Measurements from ENCODE around the gene ZNF474.

ZNF474 gene

GRCh38 chr5:122118356-122118948 is 10.9 kb upstream of the ZNF474 start:
- Histone ChIP-seq H2AFZ (ENCODE audit: low read depth, low read length, severe bottlenecking) (no peak overlapping the region), H4K20me1 (ENCODE audit: low read depth, low read length) (no peaks in the 10 kb centered on the region), H3K9me3 (ENCODE audit: insufficient read depth, low read length) (no peaks in the 10 kb centered on the region), H3K27me3 (ENCODE audit: low read length) (no peaks in the 10 kb centered on the region), H3K79me2 (ENCODE audit: insufficient read depth, low read length) (no peaks in the 10 kb centered on the region), H3K27ac (ENCODE audit: low read depth, low read length) (no peak overlapping the region), H3K4me2 (ENCODE audit: low read depth, low read length, poor library complexity, severe bottlenecking) (no peak overlapping the region), H3K36me3 (ENCODE audit: low read length) (no peaks in the 10 kb centered on the region), H3F3A (ENCODE audit: insufficient read depth) (no peaks in the 10 kb centered on the region), H3K9me2 (replicated peaks; ENCODE audit: insufficient read depth, low read length) (no peaks in the 10 kb centered on the region), H3K9ac (ENCODE audit: low read length) (no peak overlapping the region), H3K4me3 (ENCODE audit: insufficient read depth, low read length, poor library complexity, severe bottlenecking) (no peak overlapping the region)
- no peak for TF ChIP-seq CTCF (IDR thresholded peaks at IDR 0.05; ENCODE audit: insufficient read depth, low read length, poor library complexity, severe bottlenecking)
- no peak for TF ChIP-seq EZH2phosphoT487 (conservative IDR thresholded peaks at IDR 0.05; ENCODE audit: low read length)

GRCh38 chr5:122119205-122119604 is 10.1 kb upstream of the ZNF474 start:
- H3K36me3 ChIP-seq (ENCODE audit: low read length), result no peaks in the 10 kb centered on the region
- H3K4me3 ChIP-seq (ENCODE audit: insufficient read depth, low read length, poor library complexity, severe bottlenecking), result no peak overlapping the region
- H3K9ac ChIP-seq (ENCODE audit: low read length), result no peak overlapping the region
- H3K27me3 ChIP-seq (ENCODE audit: low read length), result no peaks in the 10 kb centered on the region
- no peaks in the 10 kb centered on the region for H3K79me2 ChIP-seq (ENCODE audit: insufficient read depth, low read length)
- TF ChIP-seq EZH2phosphoT487 (conservative IDR thresholded peaks at IDR 0.05; ENCODE audit: low read length), result no peak
- TF ChIP-seq CTCF (IDR thresholded peaks at IDR 0.05; ENCODE audit: insufficient read depth, low read length, poor library complexity, severe bottlenecking), result no peak
- H2AFZ ChIP-seq (ENCODE audit: low read depth, low read length, severe bottlenecking), result no peak overlapping the region
- no peaks in the 10 kb centered on the region for H3K9me3 ChIP-seq (ENCODE audit: insufficient read depth, low read length)
- H3K27ac ChIP-seq (ENCODE audit: low read depth, low read length), result no peak overlapping the region
- H3K4me2 ChIP-seq (ENCODE audit: low read depth, low read length, poor library complexity, severe bottlenecking), result no peak overlapping the region
- H3K9me2 ChIP-seq (replicated peaks; ENCODE audit: insufficient read depth, low read length), result no peaks in the 10 kb centered on the region
- H4K20me1 ChIP-seq (ENCODE audit: low read depth, low read length), result no peaks in the 10 kb centered on the region
- H3F3A ChIP-seq (ENCODE audit: insufficient read depth), result no peaks in the 10 kb centered on the region

- TF ChIP-seq CTCF (IDR thresholded peaks at IDR 0.05; ENCODE audit: insufficient read depth, low read length, poor library complexity, severe bottlenecking) (no peak), EZH2phosphoT487 (conservative IDR thresholded peaks at IDR 0.05; ENCODE audit: low read length) (no peak)
- Histone ChIP-seq H3F3A (ENCODE audit: insufficient read depth) (no peaks in the 10 kb centered on the region), H3K9me2 (replicated peaks; ENCODE audit: insufficient read depth, low read length) (no peaks in the 10 kb centered on the region), H3K9ac (ENCODE audit: low read length) (no peak overlapping the region), H3K36me3 (ENCODE audit: low read length) (no peaks in the 10 kb centered on the region), H3K4me3 (ENCODE audit: insufficient read depth, low read length, poor library complexity, severe bottlenecking) (no peak overlapping the region), H3K4me2 (ENCODE audit: low read depth, low read length, poor library complexity, severe bottlenecking) (no peak overlapping the region), H3K27me3 (ENCODE audit: low read length) (no peaks in the 10 kb centered on the region), H3K79me2 (ENCODE audit: insufficient read depth, low read length) (no peaks in the 10 kb centered on the region), H3K9me3 (ENCODE audit: insufficient read depth, low read length) (no peaks in the 10 kb centered on the region), H2AFZ (ENCODE audit: low read depth, low read length, severe bottlenecking) (no peak overlapping the region), H3K27ac (ENCODE audit: low read depth, low read length) (no peak overlapping the region), H4K20me1 (ENCODE audit: low read depth, low read length) (no peaks in the 10 kb centered on the region)
These were observed 8.9 kb upstream of the ZNF474 start for GRCh38 chr5:122120493-122120892.
